ENCODE results near the gene GDPD3. TPM values are rescaled to one million over a fixed set of nuclear protein-coding genes. Genes with fewer than 3 reads are reported as not detected.

GDPD3 gene
- total RNA-seq, 1 experiment from 2014 or later: 3.8 TPM

GRCh38 chr16:30117768-30118167 is 4.4 kb upstream of the GDPD3 start:
- H3K4me1 ChIP-seq (ENCODE audit: insufficient read depth, low read length): no peaks in the 10 kb centered on the region
- TF ChIP-seq CTCF (conservative IDR thresholded peaks at IDR 0.05): no peak
- no peaks in the 10 kb centered on the region for H3K9me3 ChIP-seq (ENCODE audit: control insufficient read depth, low read depth, low read length)
- H3K4me3 Mint-ChIP-seq: no peak overlapping the region
- H2BK20ac ChIP-seq (ENCODE audit: low read depth, low read length, poor library complexity, severe bottlenecking): no peak overlapping the region
- H3K23ac ChIP-seq (ENCODE audit: insufficient read length, low read depth, low read length): no peak overlapping the region
- H3K27me3 ChIP-seq (ENCODE audit: insufficient read depth, low read length): no peaks in the 10 kb centered on the region; the same call in 1 of the 2 replicates
- H4K5ac ChIP-seq (ENCODE audit: insufficient read length, low read depth, low read length): no peak overlapping the region
- no peak overlapping the region for H2BK15ac ChIP-seq (ENCODE audit: low read depth, low read length)
- H4K91ac ChIP-seq (ENCODE audit: insufficient read length, low read depth, low read length): no peak overlapping the region
- no peak overlapping the region for H2BK120ac ChIP-seq (ENCODE audit: low read depth, low read length, poor library complexity, severe bottlenecking)
- H4K20me1 ChIP-seq (ENCODE audit: control insufficient read depth, insufficient read depth, insufficient read length): no peaks in the 10 kb centered on the region
- H3K4ac ChIP-seq (ENCODE audit: low read depth, low read length): no peak overlapping the region
- H4K8ac ChIP-seq (replicated peaks; ENCODE audit: insufficient read length, low read depth, low read length): no peak overlapping the region
- H2AFZ ChIP-seq (ENCODE audit: low read length): no peak overlapping the region
- no peaks in the 10 kb centered on the region for H3K79me1 ChIP-seq (ENCODE audit: insufficient read depth, low read depth, low read length, poor library complexity, severe bottlenecking)
- H3K14ac ChIP-seq (ENCODE audit: insufficient read depth, low read length): no peak overlapping the region
- peaks cover 3% of the 10 kb centered on the region for H3K23me2 ChIP-seq (ENCODE audit: insufficient read length, low read depth, low read length, poor library complexity, severe bottlenecking)
- H2BK12ac ChIP-seq (ENCODE audit: insufficient read length, low read depth, low read length): no peak overlapping the region
- no peak overlapping the region for H2AK5ac ChIP-seq (ENCODE audit: insufficient read length, low read length)
- no peaks in the 10 kb centered on the region for H3K79me2 ChIP-seq (ENCODE audit: insufficient read depth, low read length)
- H3K9me3 Mint-ChIP-seq: no peaks in the 10 kb centered on the region
- DNase-seq: no peak
- no peak overlapping the region for H3K27ac ChIP-seq (ENCODE audit: insufficient read length, low read depth, low read length)
- H3K36me3 Mint-ChIP-seq (ENCODE audit: insufficient read depth in 1 of 3, low read depth in 3 of 3): peaks cover 0 to 28% (median 16%) of the 10 kb centered on the region in 3 experiments; a peak in 6 of 7 replicates
- peaks cover 8 to 10% of the 10 kb centered on the region in 2 experiments for H3K4me1 Mint-ChIP-seq
- H3T11ph ChIP-seq (ENCODE audit: low read length): no peak overlapping the region
- no peak overlapping the region for H3K4me2 ChIP-seq (ENCODE audit: insufficient read depth, insufficient read length, low read length)
- H2BK5ac ChIP-seq (ENCODE audit: insufficient read length, low read length): no peak overlapping the region
- no peak overlapping the region for H3K9ac ChIP-seq (ENCODE audit: extremely low read depth, insufficient read length, low read length)
- H3K27ac Mint-ChIP-seq: no peak overlapping the region
- H3K56ac ChIP-seq (ENCODE audit: insufficient read length, low read depth, low read length): no peak overlapping the region
- H3K27me3 Mint-ChIP-seq (ENCODE audit: low read depth): no peaks in the 10 kb centered on the region
- no peak overlapping the region for H3K18ac ChIP-seq (ENCODE audit: insufficient read length, low read depth, low read length)
- WGBS (ENCODE audit: extremely low coverage, insufficient read length, low lambda C conversion rate): no CpG with 5 or more reads among the region's 10 CpGs

Data from H9 (cell line).